ENCODE results near the gene PAPSS1.

The PAPSS1 gene

GRCh38 chr4:107619731-107620130, 100.3 kb downstream of the PAPSS1 start:
- DNase-seq = no peak

- no peak for DNase-seq
These were observed 101.0 kb downstream of the PAPSS1 start for GRCh38 chr4:107619066-107619465.

- DNase-seq = no peak
These were observed 101.4 kb downstream of the PAPSS1 start for GRCh38 chr4:107618656-107619055.

- no peak for DNase-seq
These were observed 103.1 kb downstream of the PAPSS1 start for GRCh38 chr4:107616838-107617389.

- DNase-seq = no peak
These were observed 104.2 kb downstream of the PAPSS1 start for GRCh38 chr4:107615809-107616208.

GRCh38 chr4:107603430-107603829, 116.6 kb downstream of the PAPSS1 start:
- no peak for DNase-seq

- DNase-seq = no peak
These were observed 119.1 kb downstream of the PAPSS1 start for GRCh38 chr4:107600983-107601382.

GRCh38 chr4:107600436-107600835, 119.6 kb downstream of the PAPSS1 start:
- no peak for DNase-seq

GRCh38 chr4:107599841-107600240, 120.2 kb downstream of the PAPSS1 start:
- no peak for DNase-seq

GRCh38 chr4:107593230-107593629, 126.8 kb downstream of the PAPSS1 start:
- DNase-seq = no peak

DNA sequence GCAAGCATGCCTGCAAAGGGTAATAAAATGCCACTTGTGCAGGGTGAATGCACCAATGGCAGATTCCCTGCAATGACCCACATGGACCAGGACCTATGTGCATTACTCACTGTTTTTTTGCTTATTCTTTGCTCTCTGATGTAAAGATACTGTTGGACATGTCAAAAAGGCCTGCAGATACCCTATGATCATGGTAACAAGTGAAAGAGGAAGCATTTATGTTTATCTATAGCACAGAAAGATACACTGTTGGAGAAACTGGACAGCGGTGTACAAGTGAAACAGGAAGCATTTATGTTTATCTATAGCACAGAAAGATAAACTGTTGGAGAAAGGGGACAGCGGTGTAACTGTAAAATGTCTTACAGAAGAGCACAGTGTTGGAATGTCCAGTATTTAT, 127.5 kb downstream of the PAPSS1 start:
- no peak for DNase-seq

DNA sequence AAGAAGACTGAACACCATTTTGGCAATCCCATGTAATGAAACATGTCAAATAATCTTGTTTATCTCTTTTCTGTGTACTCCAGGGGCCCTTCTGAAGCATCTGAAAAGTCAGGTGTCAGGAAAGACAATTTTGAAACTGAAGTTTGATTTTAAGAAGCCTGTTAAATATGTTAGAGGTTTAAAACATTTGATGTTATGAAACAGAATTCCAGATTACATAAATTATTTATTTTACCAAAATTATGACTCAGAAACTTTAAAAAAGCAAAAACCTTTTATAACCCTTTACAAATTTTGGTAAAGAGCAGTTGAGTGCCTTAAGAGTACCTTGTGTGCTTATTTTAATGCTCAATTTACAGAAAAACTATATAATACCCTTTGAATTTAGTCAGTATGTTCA, 130.8 kb downstream of the PAPSS1 start:
- no peak for DNase-seq

- DNase-seq = no peak
These were observed 133.7 kb downstream of the PAPSS1 start for GRCh38 chr4:107586371-107586770.

DNA sequence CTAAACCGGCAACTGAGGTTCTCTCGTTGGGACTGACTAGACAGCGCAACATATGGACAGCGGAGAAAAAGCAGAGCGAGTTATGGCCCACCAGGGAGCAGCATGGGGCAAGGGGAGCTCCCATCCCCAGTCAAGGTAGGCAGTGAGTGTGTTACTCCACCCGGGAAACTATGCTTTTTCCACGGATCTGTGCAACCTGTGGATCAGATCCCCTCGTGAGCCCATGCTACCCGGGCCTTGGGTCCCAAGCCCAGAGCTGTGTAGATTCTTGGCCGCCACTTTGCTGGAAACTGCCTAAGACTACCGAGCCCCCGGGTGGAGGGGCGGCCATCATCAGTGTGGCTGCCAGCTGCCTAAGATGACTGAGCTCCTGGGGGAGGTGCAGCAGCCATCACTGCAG, 140.9 kb downstream of the PAPSS1 start:
- no peak for DNase-seq

GRCh38 chr4:107578321-107578720, 141.7 kb downstream of the PAPSS1 start:
- DNase-seq = no peak

- no peak for DNase-seq
These were observed 142.3 kb downstream of the PAPSS1 start for GRCh38 chr4:107577743-107578142.

GRCh38 chr4:107575243-107575642, 144.8 kb downstream of the PAPSS1 start:
- DNase-seq = no peak

- no peak for DNase-seq
These were observed 147.8 kb downstream of the PAPSS1 start for GRCh38 chr4:107572281-107572680.

DNA sequence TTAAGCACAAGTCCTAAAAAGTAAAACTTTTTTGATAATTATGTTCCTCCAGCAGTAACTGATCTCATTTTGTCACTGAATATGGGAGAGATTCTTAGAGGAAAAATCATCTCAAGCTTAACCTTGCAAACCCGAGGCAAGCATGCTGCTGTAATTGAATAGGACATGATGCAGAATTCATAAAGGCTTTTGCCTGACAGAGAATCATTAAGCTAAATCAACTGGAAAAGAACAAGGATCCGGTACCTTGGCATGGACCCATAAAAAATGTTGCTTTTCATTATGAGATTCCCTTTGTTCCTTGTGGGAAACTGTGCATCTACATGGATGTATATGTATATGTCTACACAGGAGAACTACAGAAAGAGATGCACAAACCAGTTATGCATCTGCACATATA, 149.1 kb downstream of the PAPSS1 start:
- DNase-seq = no peak

GRCh38 chr4:107564326-107564725, 155.7 kb downstream of the PAPSS1 start:
- DNase-seq = no peak

Data from activated CD8-positive, alpha-beta memory T cell treated with anti-CD3 and anti-CD28 coated beads, Interleukin-2, amount 50 U/mL, for 48 hours (primary cell).